GM18502 (cell line): ENCODE data around the gene FAM200C.
A peak's percentile ranks its signal among the peaks of the same experiment; 100 is the strongest.

Source experiments
- ATAC-seq: cut with Tn5 transposase; IDR thresholded peaks from one replicate; pipeline ENCODE4 v1.9.1; 2021; ENCODE audit warnings: mild to moderate bottlenecking; ENCODE audit not compliant: unreplicated experiment, poor library complexity

Gene FAM200C

DNA sequence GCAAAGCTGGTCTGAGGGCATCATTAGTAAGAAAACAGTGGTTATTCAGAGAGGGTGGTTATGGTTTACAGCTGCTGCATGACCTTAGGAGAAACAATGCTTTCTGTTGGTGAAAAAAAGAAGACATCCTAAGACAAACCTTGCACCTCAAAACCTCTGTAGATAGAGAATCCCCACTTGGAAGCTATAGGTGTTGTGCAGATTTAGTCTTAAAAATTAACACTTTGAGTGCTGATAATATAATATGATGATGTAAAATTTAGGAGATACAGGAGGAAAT lies 20.4 kb upstream of the FAM200C start:
- no peak for ATAC-seq

DNA sequence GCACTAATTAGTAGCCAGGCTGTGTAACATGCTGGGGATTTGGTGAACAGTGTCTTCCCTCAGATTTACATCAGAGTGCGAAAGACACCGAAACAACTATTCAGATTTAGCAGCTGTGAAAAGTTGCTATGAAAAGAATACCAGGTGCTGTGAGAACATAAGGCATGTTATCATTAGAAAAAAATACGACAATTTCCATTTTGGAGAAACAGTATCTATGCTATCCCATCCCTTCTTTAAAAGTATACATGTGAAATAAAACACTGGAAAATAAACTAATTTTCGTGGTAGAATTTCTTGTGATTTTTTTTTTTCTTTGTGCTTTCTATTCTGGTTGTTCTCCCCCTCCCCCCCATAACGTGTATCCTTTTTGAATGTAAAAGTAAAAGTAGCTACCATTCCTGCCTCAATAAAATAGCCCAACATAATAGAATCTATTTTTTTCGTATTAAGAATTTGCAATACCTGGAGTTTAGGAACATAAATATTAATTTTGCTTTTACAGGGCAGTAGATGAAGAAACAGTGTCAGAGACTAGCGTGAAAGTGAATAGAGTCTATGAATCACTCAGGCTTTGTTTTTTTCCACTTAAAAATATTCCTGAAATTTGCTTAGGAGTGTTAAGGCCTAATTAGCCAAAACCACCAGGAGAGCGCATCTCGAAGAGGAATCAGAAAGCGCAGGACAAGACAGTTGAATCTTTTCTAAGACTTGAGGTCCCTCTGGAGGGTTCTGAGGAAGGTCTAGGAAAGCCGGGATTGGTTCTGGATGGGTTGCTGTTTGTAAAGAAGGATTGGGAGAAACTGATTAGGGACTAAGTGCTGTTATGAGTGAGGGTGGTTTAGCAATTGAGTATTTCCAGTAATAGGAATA lies 19.8 kb upstream of the FAM200C start:
- no peak for ATAC-seq

DNA sequence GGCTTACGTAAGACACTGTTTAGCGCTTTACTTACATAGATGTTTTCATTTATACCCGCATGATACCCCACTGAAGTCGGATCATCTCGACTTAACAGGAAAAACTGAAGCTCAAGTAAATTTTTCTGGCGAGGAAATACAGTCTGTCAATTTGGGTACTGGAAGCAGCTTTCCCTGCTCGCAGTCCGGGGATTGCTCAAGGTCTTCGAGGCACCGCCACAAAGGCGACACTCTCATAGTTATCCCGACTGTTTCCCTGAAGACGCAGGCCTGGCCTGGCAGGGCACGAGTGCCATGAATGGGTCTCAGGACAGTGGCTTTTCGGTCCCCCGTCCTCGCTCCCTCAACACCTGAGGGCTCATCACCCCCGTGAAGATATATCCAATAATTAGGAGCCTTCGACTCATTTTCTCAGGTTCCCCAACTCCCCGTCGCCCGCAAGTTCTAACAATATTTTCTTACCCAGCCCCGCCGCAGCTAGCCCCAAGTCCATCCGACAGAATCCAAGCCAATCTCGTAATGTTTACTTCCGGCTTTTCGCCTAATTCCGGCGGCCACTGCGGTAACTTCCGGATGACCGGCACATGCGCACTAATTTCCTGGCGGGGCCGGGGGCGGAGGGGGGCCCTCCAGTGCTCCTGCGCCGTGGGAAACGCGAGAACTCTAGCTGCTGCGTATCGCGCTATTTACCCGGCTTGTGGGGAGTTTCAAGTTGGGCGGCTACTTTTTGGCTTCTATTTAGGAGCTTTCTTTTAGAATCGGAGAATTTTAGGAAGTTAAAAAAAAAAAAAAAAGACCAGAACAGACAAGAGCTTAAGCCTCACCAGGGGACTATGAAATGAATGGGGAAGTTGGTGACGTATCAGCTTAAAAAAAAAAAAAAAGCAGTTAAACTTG lies 19.0 kb upstream of the FAM200C start, which contains the start of gene SLU7:
Gene SLU7 (minus strand): TSS at position 521 of the 897 bp plus-strand sequence. CDS start 3,787 bp downstream, outside the sequence.
- peak; percentile 73 for ATAC-seq

DNA sequence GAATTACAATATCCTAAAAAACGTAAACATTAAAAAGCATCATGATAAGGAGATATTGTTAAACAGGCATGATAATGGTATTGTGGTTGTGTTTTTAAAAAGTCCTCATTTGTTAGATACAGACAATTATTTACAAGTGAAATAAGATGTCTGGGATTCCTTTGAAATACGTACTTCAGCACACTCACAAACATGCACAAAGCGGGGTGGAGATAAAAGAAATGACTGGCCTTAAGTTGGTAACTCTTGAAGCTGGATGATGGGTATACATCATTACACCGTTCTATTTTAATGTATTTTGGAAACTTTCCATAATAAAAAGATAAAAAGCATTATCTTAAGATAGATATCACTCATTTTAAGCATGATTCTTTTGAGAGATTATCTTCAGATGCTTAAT lies 1.0 kb downstream of the FAM200C start:
- no peak for ATAC-seq

DNA sequence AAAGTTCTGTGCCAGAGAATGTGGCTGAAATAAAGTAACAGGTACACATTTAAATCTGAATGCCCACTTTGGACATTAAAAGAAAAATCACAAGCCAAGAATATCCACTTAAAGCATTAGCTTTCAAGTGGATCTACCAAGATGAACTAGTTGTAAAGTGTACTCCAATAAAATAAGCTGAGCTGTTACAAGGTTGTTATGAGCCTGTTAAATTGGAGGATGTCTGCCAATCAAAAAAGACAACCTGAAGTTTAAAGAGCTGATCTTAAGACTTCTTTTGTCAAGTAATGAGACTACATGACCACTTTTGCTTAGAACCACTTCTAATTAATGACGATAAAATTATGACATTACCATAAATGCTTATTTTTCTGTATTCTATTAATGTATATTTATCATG lies 2.4 kb downstream of the FAM200C start:
- ATAC-seq, result no peak

DNA sequence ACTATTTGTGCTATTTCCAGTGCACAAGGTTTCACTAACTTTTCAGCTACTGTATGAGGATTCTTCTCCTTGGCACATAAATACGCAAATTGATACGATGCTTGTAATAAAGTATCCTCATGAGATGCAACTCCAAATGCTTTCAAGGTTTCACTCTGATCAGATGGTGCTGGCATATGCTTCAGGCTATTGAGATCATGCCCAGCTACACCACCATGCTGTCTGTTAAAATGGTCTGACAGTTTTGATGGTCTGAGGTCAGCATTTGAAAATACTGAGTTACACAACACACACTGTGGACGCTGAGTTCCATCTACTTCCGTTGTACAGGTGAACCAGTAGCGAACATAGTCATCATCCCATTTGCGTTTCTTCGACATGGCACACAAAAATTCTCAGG lies 4.7 kb downstream of the FAM200C start:
- ATAC-seq, result no peak

DNA sequence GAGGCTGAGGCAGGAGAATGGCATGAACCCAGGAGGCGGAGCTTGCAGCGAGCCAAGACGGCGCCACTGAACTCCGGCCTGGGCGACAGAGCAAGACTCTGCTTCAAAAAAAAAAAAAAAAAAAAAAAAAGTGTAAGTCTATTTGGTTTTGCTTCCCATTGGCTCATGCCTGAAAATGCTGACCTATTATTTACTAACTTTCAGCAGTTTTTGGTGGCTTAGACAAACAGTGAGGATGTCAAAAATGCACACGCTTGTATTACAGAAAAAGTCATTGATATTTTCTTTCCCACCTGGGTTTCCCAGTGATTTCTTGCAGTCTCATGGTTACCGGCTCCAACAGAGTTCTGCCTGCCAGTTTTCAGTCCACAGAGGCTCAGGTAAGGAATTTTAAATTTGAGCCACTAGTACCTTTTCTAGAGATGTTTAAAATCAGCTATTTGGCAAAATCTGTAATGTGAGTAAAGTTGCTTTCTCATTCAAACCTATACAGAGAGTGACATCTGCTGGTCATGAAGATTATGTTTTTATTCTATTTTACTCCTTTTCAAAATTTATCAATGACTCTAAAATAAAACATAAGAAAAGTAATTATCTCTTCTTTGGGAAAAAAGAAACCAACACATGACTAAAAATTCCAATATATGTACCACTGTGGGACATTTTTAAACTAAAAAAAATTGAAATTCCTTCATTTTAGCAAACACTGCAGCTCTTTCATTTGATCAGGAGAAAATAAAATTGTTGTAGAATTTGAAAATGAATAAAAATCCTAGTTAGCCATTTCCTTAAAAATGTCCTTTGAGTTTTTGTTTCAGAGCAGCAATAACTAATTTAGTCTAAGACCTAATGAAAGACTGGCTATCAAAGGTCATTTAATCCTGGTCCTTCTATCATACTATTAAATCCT lies 8.8 kb downstream of the FAM200C start:
- no peak for ATAC-seq

DNA sequence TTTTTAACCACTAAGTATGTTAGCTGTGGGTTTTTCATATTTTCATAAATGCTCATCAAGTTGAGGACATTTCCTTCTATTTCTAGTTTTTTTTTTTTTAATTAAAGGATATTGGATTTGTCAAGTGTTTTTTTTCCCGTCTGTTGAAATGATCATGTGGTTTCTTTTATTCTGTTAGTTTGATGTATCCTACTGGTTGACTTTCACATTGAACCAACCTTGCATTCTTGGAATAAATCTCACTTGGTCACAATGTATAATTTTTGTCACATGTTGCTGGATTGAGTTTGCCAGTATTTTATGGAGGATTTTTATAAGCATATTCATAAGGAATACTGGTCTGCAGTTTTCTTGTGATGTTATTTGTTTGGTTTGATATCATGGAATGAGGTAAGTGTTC lies 12.4 kb downstream of the FAM200C start:
- ATAC-seq, result no peak

DNA sequence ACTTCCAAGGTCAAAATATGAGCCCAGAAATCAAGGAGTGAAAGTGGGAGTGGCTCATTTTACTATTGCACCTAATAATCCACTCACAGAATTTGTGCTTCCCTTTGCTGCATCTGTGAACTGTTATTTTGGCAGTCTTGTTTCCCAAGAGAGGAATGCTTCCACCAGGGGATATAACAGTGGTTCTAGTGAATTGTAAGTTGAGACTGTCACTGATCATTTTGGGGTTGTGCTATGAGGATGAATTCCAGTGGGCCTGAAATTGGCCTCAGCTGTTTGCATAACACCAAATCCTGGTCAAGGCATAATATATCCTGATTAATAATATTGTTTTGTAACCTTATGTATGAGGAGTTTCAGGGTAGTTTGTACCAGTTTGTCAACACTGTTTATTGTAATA lies 14.4 kb downstream of the FAM200C start:
- ATAC-seq, result no peak

DNA sequence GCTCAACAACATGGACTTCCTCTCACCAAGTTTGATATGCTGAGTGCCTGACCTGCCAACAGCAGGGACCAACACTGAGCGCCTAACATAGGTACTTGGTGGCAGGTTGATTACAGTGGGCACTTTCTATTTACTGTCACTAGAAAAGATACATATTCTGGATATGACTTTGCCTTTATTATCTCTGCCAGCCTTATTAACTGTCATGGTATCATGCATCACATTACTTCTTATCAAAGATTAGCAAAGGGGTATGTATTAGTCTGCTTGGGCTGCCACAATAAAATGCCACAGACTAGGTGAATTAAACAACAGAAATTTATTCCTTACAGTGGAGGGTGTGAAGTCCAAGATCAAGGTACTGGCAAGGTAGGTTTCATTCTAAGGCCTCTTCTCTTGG lies 15.2 kb downstream of the FAM200C start:
- no peak for ATAC-seq

DNA sequence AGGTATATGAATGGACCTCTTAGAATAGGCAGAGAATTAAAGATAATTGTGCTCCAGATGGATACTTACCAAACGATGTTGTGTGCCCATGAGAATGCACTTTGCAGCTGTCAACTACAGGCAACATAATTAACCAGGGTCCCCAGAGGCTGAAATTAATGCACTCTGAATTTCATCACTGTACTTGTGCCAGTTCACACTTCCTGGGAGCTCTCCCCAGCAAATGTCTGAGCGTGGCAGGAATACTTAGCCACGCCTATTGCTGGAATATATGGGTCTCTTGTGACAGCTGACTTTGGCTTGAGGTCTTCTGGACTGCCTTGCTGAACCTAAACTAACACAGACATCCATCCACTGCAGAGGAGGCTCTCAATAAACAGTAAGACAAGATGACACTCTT lies 17.5 kb downstream of the FAM200C start:
- ATAC-seq, result no peak

DNA sequence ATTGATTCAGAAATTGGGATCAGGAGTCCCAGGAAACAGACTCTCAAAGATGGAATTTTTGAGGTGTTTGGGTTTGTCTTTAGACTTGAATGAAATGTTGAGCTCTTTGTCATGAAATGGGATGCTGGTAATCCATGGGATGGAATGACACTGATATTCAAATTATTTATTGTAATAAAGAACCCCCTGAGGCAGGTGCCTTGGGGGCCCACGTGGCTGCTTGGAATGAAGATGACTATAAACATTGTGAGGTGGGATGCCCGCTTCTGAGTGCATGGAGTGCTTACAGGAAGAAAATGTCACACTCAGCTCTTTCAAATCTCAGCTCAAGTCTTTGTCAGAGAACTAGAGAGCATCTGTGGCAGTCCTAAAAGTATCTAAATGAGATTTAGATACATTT lies 19.8 kb downstream of the FAM200C start:
- no peak for ATAC-seq

DNA sequence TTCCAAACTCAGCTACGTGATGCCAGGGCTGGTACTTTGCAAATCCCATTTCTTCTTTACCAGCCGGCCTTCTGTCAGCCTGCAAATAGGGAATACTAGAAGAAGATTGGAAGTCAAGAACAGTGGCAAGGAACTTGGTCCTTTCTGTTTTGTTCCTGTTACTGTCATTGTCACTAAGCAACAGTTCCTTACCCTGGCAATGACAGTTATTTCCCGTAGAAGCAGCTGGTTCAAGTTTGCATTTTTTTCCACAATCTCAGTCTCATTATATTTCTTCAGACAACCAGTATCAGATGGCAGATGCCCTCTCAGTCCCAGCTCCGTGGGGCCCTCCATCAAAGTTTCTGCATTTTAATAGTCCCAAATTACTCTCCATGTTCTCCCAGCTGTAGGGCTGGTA lies 20.3 kb downstream of the FAM200C start:
- no peak for ATAC-seq

DNA sequence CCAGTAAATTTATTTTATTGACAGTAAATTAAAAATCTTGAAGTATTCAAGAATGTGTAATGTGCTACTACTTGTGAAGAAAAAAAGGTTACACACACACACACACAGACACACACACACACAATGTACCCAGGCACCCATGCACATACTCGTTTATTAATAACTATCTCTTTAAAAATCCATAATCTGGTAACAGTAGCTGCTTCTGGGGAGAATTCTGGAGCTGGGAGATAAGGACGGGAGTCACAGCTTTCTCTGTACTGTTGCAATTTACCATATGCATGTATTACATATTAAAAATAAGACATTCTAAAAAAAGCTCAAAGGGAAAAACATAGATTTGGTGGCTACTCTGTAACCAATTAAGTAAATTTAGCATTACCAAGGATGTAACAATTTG lies 21.5 kb downstream of the FAM200C start:
- no peak for ATAC-seq

DNA sequence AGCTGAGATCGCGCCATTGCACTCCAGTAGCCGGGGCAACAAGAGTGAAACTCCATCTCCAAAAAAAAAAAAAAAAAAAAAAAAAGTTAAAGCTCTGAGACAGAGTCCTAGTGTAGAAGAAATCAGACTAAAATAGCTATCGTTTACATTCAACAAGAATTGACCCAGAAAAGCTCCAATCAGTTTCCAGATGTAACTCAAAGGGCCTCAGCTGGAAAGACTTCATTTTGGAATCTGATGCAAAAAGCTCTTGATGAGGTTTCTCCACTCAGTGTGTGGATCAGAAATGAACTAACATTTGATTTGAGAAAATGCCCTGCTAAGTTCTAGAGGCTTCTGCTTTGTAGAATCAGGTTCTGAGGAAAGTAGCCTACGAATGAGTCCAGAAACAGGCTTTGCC lies 22.2 kb downstream of the FAM200C start:
- no peak for ATAC-seq

DNA sequence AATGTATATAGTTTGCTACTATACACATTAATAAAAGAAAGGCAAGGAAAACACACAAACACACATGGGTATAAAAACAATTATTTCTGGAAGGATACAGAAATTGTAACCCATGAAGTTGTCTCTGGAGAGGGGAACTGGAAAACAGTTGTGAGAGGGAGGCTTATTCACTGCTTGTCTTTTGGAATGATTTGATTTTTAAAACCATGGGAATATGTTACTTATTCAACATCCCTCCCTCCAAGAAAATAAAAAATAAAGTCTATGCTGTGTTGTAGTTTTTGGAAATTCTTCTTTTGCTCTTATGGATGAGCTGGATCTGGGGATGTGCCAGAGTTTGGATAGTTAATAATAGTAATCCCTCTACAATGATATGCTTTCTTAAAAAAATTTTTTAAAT lies 23.4 kb downstream of the FAM200C start:
- no peak for ATAC-seq

DNA sequence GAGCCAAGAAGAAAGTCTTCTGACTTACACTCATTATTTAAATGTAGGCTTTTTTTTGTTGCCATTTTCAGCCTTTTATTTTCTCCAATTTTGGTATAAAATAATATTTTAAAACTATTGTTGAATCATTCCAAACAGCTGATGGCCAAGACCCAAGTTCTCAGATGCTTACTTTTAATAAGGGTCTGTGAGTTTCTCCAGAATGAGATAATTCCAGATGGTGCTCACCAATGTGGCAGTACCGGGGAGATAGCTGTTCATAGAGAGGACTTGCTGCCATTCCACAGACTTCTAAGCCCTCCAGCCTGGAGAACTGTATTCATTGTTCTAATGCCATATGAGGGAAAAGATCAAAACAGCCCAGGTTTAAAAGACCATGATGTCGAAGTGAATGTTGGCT lies 24.2 kb downstream of the FAM200C start:
- ATAC-seq, result no peak

DNA sequence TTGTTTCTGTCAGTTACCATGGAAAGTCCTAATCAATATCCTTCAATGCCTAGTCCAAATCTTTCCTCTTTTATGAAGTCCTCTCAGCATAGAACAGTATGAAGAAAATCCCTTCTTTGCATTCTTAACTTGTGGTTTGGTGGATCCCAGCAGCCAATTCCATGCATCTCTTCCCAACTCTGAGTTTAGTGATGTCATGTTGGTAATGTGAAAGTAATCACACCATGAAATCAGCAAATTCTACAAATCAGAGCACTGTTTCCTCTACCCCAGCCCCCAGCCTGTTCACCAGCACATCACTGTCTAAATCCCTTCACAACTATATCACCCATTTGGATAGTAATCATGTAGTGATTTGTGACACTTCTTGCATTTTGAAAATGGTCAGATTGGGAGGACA lies 24.7 kb downstream of the FAM200C start:
- ATAC-seq, result no peak

DNA sequence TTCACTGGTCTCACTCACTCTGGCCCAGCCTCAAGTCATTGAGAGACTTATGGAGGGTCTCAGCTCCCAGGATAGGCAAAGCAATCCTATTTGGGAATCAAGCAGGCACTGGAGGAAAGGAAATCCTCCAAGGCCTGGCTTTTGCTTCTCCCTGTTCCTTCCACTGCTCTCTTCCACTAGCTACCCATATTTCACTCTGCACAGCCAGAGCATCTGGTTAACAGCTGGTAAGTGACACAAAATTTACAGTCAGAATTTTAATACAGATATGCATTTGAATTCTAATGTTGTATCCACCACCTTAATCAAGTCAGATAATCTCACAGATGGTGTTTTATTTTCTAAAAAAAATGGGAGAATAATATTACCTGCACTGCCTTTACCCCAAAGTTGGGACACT lies 28.6 kb downstream of the FAM200C start:
- ATAC-seq, result no peak

DNA sequence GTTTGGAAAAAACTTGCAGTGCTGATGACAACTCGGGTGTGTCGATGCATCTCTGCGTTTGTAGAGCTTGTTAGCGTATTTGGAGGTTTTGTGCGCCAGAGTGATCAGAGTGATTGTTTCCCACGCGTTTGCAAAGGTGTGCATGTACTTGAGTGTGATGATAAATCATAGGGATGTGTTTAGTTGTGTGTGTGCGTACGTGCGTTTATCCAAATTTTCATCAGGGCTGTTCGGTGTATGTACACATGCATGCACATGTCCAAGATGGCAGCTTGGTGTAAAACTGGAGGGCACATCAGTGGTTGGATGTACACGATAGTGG lies 29.2 kb downstream of the FAM200C start:
- ATAC-seq, result no peak
